ENCODE measurements around the gene GABRB2. TPM values are rescaled to one million over a fixed set of nuclear protein-coding genes. Genes with fewer than 3 reads are reported as not detected.
"Not testable (repeated sequence)": the region's sequence is repeated elsewhere in the genome, so short reads cannot be mapped to it uniquely, and the experiment has no call there.

GABRB2 gene
- total RNA-seq, 2 experiments from 2014 or later: 1.4 to 5.1 TPM

GRCh38 chr5:161302559-161302958 lies 244.0 kb downstream of the GABRB2 start:
- TF ChIP-seq EZH2phosphoT487 (IDR thresholded peaks at IDR 0.05; ENCODE audit: borderline replicate concordance, low read depth, low read length) (no peak), CTCF (conservative IDR thresholded peaks at IDR 0.05; ENCODE audit: low read length) (no peak)
- Histone ChIP-seq H3K4me2 (ENCODE audit: low read length) (no peak overlapping the region), H4K20me1 (ENCODE audit: insufficient read depth, low read length) (no peaks in the 10 kb centered on the region), H2AFZ (ENCODE audit: low read length) (no peak overlapping the region), H3K27ac (ENCODE audit: low read depth, low read length, poor library complexity, severe bottlenecking) (no peak overlapping the region), H3K79me2 (ENCODE audit: insufficient read depth, low read depth, low read length) (no peaks in the 10 kb centered on the region), H3K9me3 (ENCODE audit: low read length) (no peaks in the 10 kb centered on the region), H3K36me3 (ENCODE audit: insufficient read depth, low read length) (no peaks in the 10 kb centered on the region), H3K4me3 (ENCODE audit: low read depth, low read length, poor library complexity, severe bottlenecking) (no peak overlapping the region), H3K9me2 (ENCODE audit: insufficient read depth, low read length) (no peaks in the 10 kb centered on the region), H3K4me1 (ENCODE audit: insufficient read depth, low read length, poor library complexity, severe bottlenecking) (no peaks in the 10 kb centered on the region)
- ChIA-PET POLR2A (no interaction called here), CTCF (ENCODE audit: unreplicated experiment) (no interaction called here)
- intact Hi-C loops (cut with micrococcal nuclease; ENCODE audit: unreplicated experiment): no loop called here
- BruUV-seq (replicated peaks): no TSS peak
- no peak for DNase-seq (ENCODE audit: low spot score)

GRCh38 chr5:161301586-161301985 lies 244.9 kb downstream of the GABRB2 start:
- Histone ChIP-seq H3K79me2 (ENCODE audit: insufficient read depth, low read depth, low read length) (no peaks in the 10 kb centered on the region), H3K9me2 (ENCODE audit: insufficient read depth, low read length) (no peaks in the 10 kb centered on the region), H3K9me3 (ENCODE audit: low read length) (no peaks in the 10 kb centered on the region), H3K36me3 (ENCODE audit: insufficient read depth, low read length) (no peaks in the 10 kb centered on the region), H2AFZ (ENCODE audit: low read length) (no peak overlapping the region), H3K4me3 (ENCODE audit: low read depth, low read length, poor library complexity, severe bottlenecking) (no peak overlapping the region), H4K20me1 (ENCODE audit: insufficient read depth, low read length) (no peaks in the 10 kb centered on the region), H3K4me1 (ENCODE audit: insufficient read depth, low read length, poor library complexity, severe bottlenecking) (no peaks in the 10 kb centered on the region), H3K4me2 (ENCODE audit: low read length) (no peak overlapping the region), H3K27ac (ENCODE audit: low read depth, low read length, poor library complexity, severe bottlenecking) (no peak overlapping the region)
- no peak for TF ChIP-seq CTCF (conservative IDR thresholded peaks at IDR 0.05; ENCODE audit: low read length)
- no peak for TF ChIP-seq EZH2phosphoT487 (IDR thresholded peaks at IDR 0.05; ENCODE audit: borderline replicate concordance, low read depth, low read length)
- CTCF ChIA-PET (ENCODE audit: unreplicated experiment): no interaction called here
- no TSS peak for BruUV-seq (replicated peaks)
- intact Hi-C loops (cut with micrococcal nuclease; ENCODE audit: unreplicated experiment): no loop called here
- POLR2A ChIA-PET: interaction anchor here (0.7 kb wide), 1 partner anchor 44 kb away, joined by 3 read pairs; no protein-coding TSS in a partner anchor
- no peak for DNase-seq (ENCODE audit: low spot score)

- BruUV-seq (replicated peaks): no TSS peak
- DNase-seq (ENCODE audit: low spot score): no peak
Observed at GRCh38 chr5:161299053-161299452, 247.5 kb downstream of the GABRB2 start.

DNA sequence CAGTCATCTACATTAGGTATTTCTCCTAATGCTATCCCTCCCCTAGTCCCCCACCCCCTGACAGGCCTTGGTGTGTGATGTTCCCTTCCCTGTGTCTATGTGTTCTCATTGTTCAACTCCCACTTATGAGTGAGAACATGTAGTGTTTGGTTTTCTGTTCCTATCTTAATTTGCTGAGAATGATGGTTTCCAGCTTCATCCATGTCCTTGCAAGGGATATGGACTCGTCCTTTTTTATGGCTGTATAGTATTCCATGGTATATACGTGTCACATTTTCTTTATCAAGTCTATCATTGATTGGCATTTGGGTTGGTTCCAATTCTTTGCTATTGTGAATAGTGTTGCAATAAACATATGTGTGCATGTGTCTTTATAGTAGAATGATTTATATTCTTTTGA lies 249.1 kb downstream of the GABRB2 start:
- H3K79me2 ChIP-seq (ENCODE audit: insufficient read depth, low read depth, low read length); H3K9me3 ChIP-seq (ENCODE audit: low read length); H3K4me3 ChIP-seq (ENCODE audit: low read depth, low read length, poor library complexity, severe bottlenecking); BruUV-seq (replicated peaks); H3K4me2 ChIP-seq (ENCODE audit: low read length); H2AFZ ChIP-seq (ENCODE audit: low read length); CTCF ChIA-PET (ENCODE audit: unreplicated experiment); H3K4me1 ChIP-seq (ENCODE audit: insufficient read depth, low read length, poor library complexity, severe bottlenecking); H3K36me3 ChIP-seq (ENCODE audit: insufficient read depth, low read length); DNase-seq (ENCODE audit: low spot score); POLR2A ChIA-PET; H4K20me1 ChIP-seq (ENCODE audit: insufficient read depth, low read length); intact Hi-C loops (cut with micrococcal nuclease; ENCODE audit: unreplicated experiment); H3K27ac ChIP-seq (ENCODE audit: low read depth, low read length, poor library complexity, severe bottlenecking); H3K9me2 ChIP-seq (ENCODE audit: insufficient read depth, low read length): not testable (repeated sequence)

More at GRCh38 chr5:161299053-161299452, 247.5 kb downstream of the GABRB2 start:
- TF ChIP-seq EZH2phosphoT487 (IDR thresholded peaks at IDR 0.05; ENCODE audit: borderline replicate concordance, low read depth, low read length): no peak
- no peak for TF ChIP-seq CTCF (conservative IDR thresholded peaks at IDR 0.05; ENCODE audit: low read length)
- no peaks in the 10 kb centered on the region for H3K79me2 ChIP-seq (ENCODE audit: insufficient read depth, low read depth, low read length)
- H3K4me1 ChIP-seq (ENCODE audit: insufficient read depth, low read length, poor library complexity, severe bottlenecking): no peaks in the 10 kb centered on the region
- no peaks in the 10 kb centered on the region for H4K20me1 ChIP-seq (ENCODE audit: insufficient read depth, low read length)
- no peak overlapping the region for H2AFZ ChIP-seq (ENCODE audit: low read length)
- H3K9me2 ChIP-seq (ENCODE audit: insufficient read depth, low read length): no peaks in the 10 kb centered on the region
- H3K36me3 ChIP-seq (ENCODE audit: insufficient read depth, low read length): no peaks in the 10 kb centered on the region
- H3K9me3 ChIP-seq (ENCODE audit: low read length): no peaks in the 10 kb centered on the region
- CTCF ChIA-PET (ENCODE audit: unreplicated experiment): no interaction called here
- H3K27ac ChIP-seq (ENCODE audit: low read depth, low read length, poor library complexity, severe bottlenecking): no peak overlapping the region
- intact Hi-C loops (cut with micrococcal nuclease; ENCODE audit: unreplicated experiment): no loop called here
- POLR2A ChIA-PET: no interaction called here
- no peak overlapping the region for H3K4me2 ChIP-seq (ENCODE audit: low read length)
- no peak overlapping the region for H3K4me3 ChIP-seq (ENCODE audit: low read depth, low read length, poor library complexity, severe bottlenecking)
